Adrenal gland (tissue), 12 donors: ENCODE results near the gene SLC13A5. TPM values are rescaled to one million over a fixed set of nuclear protein-coding genes. Genes with fewer than 3 reads are reported as not detected.

Experiments used
- DNase-seq, 7 donors: peaks; one replicate each; pipeline ENCODE4 v3.0.0-alpha.2; 2019 to 2020
- H3K27ac ChIP-seq, 5 donors: fragments of 200-600 bp; sonication (generic) in 4 of 5; 1 replicate in 3 of 5; 2 replicates in 2 of 5; pipeline versions ENCODE4 v1.5.1 to v1.8.0; 2016 to 2020; ENCODE audit warnings: mild to moderate bottlenecking in 1 of 5
- H3K27me3 ChIP-seq: fragments of 200-600 bp; 2 replicates; pipeline ENCODE4 v1.8.0; 2021
- H3K36me3 ChIP-seq, 2 donors: fragments of 200-600 bp; replicated peaks in 1 of 2; 1 replicate in 1 of 2; 2 replicates in 1 of 2; pipeline versions ENCODE4 v1.5.1 to v1.8.0; 2018 to 2022
- H3K4me1 ChIP-seq, 2 donors: fragments of 200-600 bp; replicated peaks in 1 of 2; 1 replicate in 1 of 2; 2 replicates in 1 of 2; pipeline versions ENCODE4 v1.5.1 to v1.8.0; 2018 to 2021
- H3K4me3 ChIP-seq, 4 donors: fragments of 200-600 bp; sonication (generic) in 3 of 4; one replicate each; pipeline ENCODE4 v1.5.1; 2016 to 2018
- H3K9me3 ChIP-seq, 3 donors: fragments of 200-600 bp; sonication (generic) in 1 of 3; replicated peaks in 1 of 3; 1 replicate in 2 of 3; 2 replicates in 1 of 3; pipeline versions ENCODE4 v1.5.1 to v1.8.0; 2016 to 2021
- CTCF ChIP-seq, 6 experiments: fragments of 450-650 bp in 4 of 6; fragments of 200-600 bp in 2 of 6; sonication (generic) in 1 of 6; IDR thresholded peaks; 1 replicate in 5 of 6; 2 replicates in 1 of 6; pipeline versions ENCODE4 v1.5.1 to v1.8.0; 2016 to 2021; ENCODE audit warnings: antibody characterized with exemption in 6 of 6, mild to moderate bottlenecking in 2 of 6, moderate library complexity in 1 of 6
- POLR2A ChIP-seq, 2 donors: fragments of 450-650 bp; IDR thresholded peaks; one replicate each; pipeline ENCODE4 v1.6.1; 2017; ENCODE audit warnings: antibody characterized with exemption in 2 of 2, mild to moderate bottlenecking in 2 of 2, moderate library complexity in 1 of 2
- WGBS, 4 donors: extraction: QIAGEN DNeasy Blood & Tissue Kit in 2 of 4; methylation state at CpG; one replicate each; pipeline versions ENCODE4 v1.1.5 to v1.1.7; 2013 to 2017; 5-methylcytosine and 5-hydroxymethylcytosine counted together
- intact Hi-C, 2 donors: fragments of 100-400 bp; cut with DNase I; formaldehyde crosslinking; loops; one replicate each; pipeline versions ENCODE4 v1.14.1 to v1.15.0; 2022 to 2023
- polyA plus RNA-seq, 3 donors: library from polyadenylated mRNA; stranded (reverse); fragments of 200-250 nt in 2 of 3; fragments of 350-450 nt in 1 of 3; fragmentation: Illumina TruSeq in 1 of 3; extraction: RNeasy Lipid Tissue Mini Kit (QIAGEN cat#74804) in 1 of 3; gene quantifications; one replicate each; pipeline ENCODE4 v1.2.3, GENCODE V29; 2013 to 2014
- total RNA-seq, 9 donors: library from RNA; depleted of rRNA in 4 of 9; stranded (reverse); fragments of >200 nt in 4 of 9; fragments of 120-200 nt in 1 of 9; fragmentation: NEBNext Ultra II Directional in 1 of 9; extraction: Animal tissue kit (Norgen Biotek cat#: 25700) in 1 of 9; gene quantifications; one replicate each; pipeline versions ENCODE4 v1.1.0 to v1.2.4, GENCODE V29; 2013 to 2023
- donor health status: healthy with polysubstance abuse.
- donor health status: Bipolar disorder and iron deficiency.
- donor health status: DM: yes; HTN: yes; CAD: no.
- donor health status: DM: no; HTN: no; CAD: no.
- donor health status: DM: no; HTN: no; CAD: no.
- donor health status: DM: yes; HTN: yes; CAD: no.

The SLC13A5 gene
- total and polyA plus RNA-seq, 12 donors: 0.97 to 7.2 (median 3.6) TPM; not detected in 2

GRCh38 chr17:6729531-6729930 lies 16.4 kb upstream of the SLC13A5 start:
- no peaks in the 10 kb centered on the region for H3K4me1 ChIP-seq
- intact Hi-C loops: no loop called here
- 66 to 97% (median 84%) methylated on average over 2 to 4 of the region's 4 CpGs for WGBS, 4 donors
- H3K9me3 ChIP-seq: no peaks in the 10 kb centered on the region
- H3K4me3 ChIP-seq: no peak overlapping the region
- DNase-seq: no peak
- no peak overlapping the region for H3K27ac ChIP-seq
- no peaks in the 10 kb centered on the region for H3K27me3 ChIP-seq
- TF ChIP-seq CTCF (IDR thresholded peaks at IDR 0.05) (no peak), POLR2A (IDR thresholded peaks at IDR 0.05) (no peak)
- H3K36me3 ChIP-seq: no peaks in the 10 kb centered on the region

GRCh38 chr17:6724009-6724408 lies 10.8 kb upstream of the SLC13A5 start:
- Histone ChIP-seq H3K4me1 (no peaks in the 10 kb centered on the region), H3K4me3 (no peak overlapping the region), H3K9me3 (no peaks in the 10 kb centered on the region), H3K36me3 (no peaks in the 10 kb centered on the region), H3K27me3 (no peaks in the 10 kb centered on the region), H3K27ac (no peak overlapping the region)
- TF ChIP-seq POLR2A (IDR thresholded peaks at IDR 0.05): no peak
- TF ChIP-seq CTCF (IDR thresholded peaks at IDR 0.05): no peak
- intact Hi-C loops: no loop called here
- no peak for DNase-seq
- WGBS, 4 donors: 76 to 92% (median 88%) methylated on average over 5 of the region's 5 CpGs

GRCh38 chr17:6721744-6722143 lies 8.6 kb upstream of the SLC13A5 start:
- intact Hi-C loops: no loop called here
- Histone ChIP-seq H3K4me1 (no peaks in the 10 kb centered on the region), H3K27me3 (no peaks in the 10 kb centered on the region), H3K36me3 (no peaks in the 10 kb centered on the region), H3K27ac (no peak overlapping the region), H3K4me3 (no peak overlapping the region), H3K9me3 (no peaks in the 10 kb centered on the region)
- 61 to 68% (median 66%) methylated on average over 5 of the region's 5 CpGs for WGBS, 4 donors
- TF ChIP-seq CTCF (IDR thresholded peaks at IDR 0.05): no peak
- TF ChIP-seq POLR2A (IDR thresholded peaks at IDR 0.05): no peak
- no peak for DNase-seq

- Histone ChIP-seq H3K9me3 (no peaks in the 10 kb centered on the region), H3K36me3 (no peaks in the 10 kb centered on the region), H3K4me3 (no peak overlapping the region), H3K27me3 (peaks cover 29% of the 10 kb centered on the region), H3K27ac (no peak overlapping the region), H3K4me1 (peaks cover 0 to 9% of the 10 kb centered on the region in 2 donors)
- TF ChIP-seq CTCF (IDR thresholded peaks at IDR 0.05): no peak
- no peak for TF ChIP-seq POLR2A (IDR thresholded peaks at IDR 0.05)
- WGBS, 4 donors: 81 to 88% (median 85%) methylated on average over 2 of the region's 2 CpGs
- intact Hi-C loops: no loop called here
- no peak for DNase-seq
Observed at GRCh38 chr17:6716736-6717135, 3.6 kb upstream of the SLC13A5 start.
